ENCODE results near the gene SDF4.

- TF ChIP-seq POLR2AphosphoS5 (IDR thresholded peaks at IDR 0.05; ENCODE audit: insufficient read depth in 1 of 2, low read depth in 1 of 2) (no peak), POLR2A (IDR thresholded peaks at IDR 0.05) (no peak), CTCF (IDR thresholded peaks at IDR 0.05) (no peak)
These were observed 52.3 kb downstream of the SDF4 start for GRCh38 chr1:1179346-1179982.

All from vagina (tissue), 2 donors.